CD4-positive, CD25-positive, alpha-beta regulatory T cell (primary cell): Measurements from ENCODE around the gene MZT1. TPM values are rescaled to one million over a fixed set of nuclear protein-coding genes. Genes with fewer than 3 reads are reported as not detected.

Source experiments
- ATAC-seq, 2 donors: fragments of 150-1000 bp; cut with Tn5 transposase; one replicate each; pipeline ENCODE4 v1.10.0; 2021; ENCODE audit warnings: low read depth in 2 of 2, moderate number of reproducible peaks in 2 of 2, moderate library complexity in 1 of 2
- DNase-seq, 3 donors: peaks; one replicate each; pipeline versions ENCODE4 v3.0.0 to v3.0.0-alpha.2; 2012 to 2022; ENCODE audit warnings: mixed read lengths in 1 of 3
- H3K27ac ChIP-seq: one replicate; pipeline ENCODE4 v1.7.0; 2013; ENCODE audit warnings: mild to moderate bottlenecking, low read length; ENCODE audit not compliant: insufficient read depth, poor library complexity, severe bottlenecking
- H3K27me3 ChIP-seq: one replicate; pipeline ENCODE4 v1.7.0; 2013; ENCODE audit warnings: low read length; ENCODE audit not compliant: control insufficient read depth, insufficient read depth
- H3K36me3 ChIP-seq: one replicate; pipeline ENCODE4 v1.7.0; 2013; ENCODE audit warnings: mild to moderate bottlenecking, low read length, moderate library complexity; ENCODE audit not compliant: control insufficient read depth, insufficient read depth
- H3K4me1 ChIP-seq: 2 replicates; pipeline ENCODE4 v1.7.0; 2013; ENCODE audit warnings: mild to moderate bottlenecking, low read length; ENCODE audit not compliant: insufficient read depth, control insufficient read depth, poor library complexity, severe bottlenecking
- H3K4me3 ChIP-seq: one replicate; pipeline ENCODE4 v1.7.0; 2013; ENCODE audit warnings: low read depth, mild to moderate bottlenecking, low read length, moderate library complexity
- H3K9me3 ChIP-seq, 2 experiments: 1 replicate in 1 of 2; 2 replicates in 1 of 2; pipeline ENCODE4 v1.7.0; 2013; ENCODE audit warnings: low read length in 2 of 2, mild to moderate bottlenecking in 1 of 2, moderate library complexity in 1 of 2; ENCODE audit not compliant: control insufficient read depth in 2 of 2
- H3K27ac Mint-ChIP-seq, 3 donors: one replicate each; pipeline ENCODE4 v1.8.0; 2020 to 2022; ENCODE audit warnings: mild to moderate bottlenecking in 3 of 3, mixed read lengths in 3 of 3, moderate library complexity in 2 of 3
- H3K27me3 Mint-ChIP-seq: one replicate; pipeline ENCODE4 v1.8.0; 2022; ENCODE audit warnings: mild to moderate bottlenecking, mixed read lengths
- H3K36me3 Mint-ChIP-seq: one replicate; pipeline ENCODE4 v1.8.0; 2020; ENCODE audit warnings: mixed read lengths
- H3K4me1 Mint-ChIP-seq, 4 donors: one replicate each; pipeline ENCODE4 v1.8.0; 2020 to 2022; ENCODE audit warnings: mixed read lengths in 4 of 4, mild to moderate bottlenecking in 1 of 4
- H3K4me3 Mint-ChIP-seq, 4 donors: one replicate each; pipeline ENCODE4 v1.8.0; 2020 to 2022; ENCODE audit warnings: mild to moderate bottlenecking in 4 of 4, mixed read lengths in 4 of 4, moderate library complexity in 3 of 4
- H3K9me3 Mint-ChIP-seq, 7 donors: one replicate each; pipeline ENCODE4 v1.8.0; 2020 to 2022; ENCODE audit warnings: mixed read lengths in 7 of 7, mild to moderate bottlenecking in 3 of 7, moderate library complexity in 2 of 7
- polyA plus RNA-seq, 4 donors: library from polyadenylated mRNA; unstranded; fragments of 300-500 nt; fragmentation: Illumina TruSeq; gene quantifications; one replicate each; pipeline ENCODE4 v1.2.3, GENCODE V29; 2021
- total RNA-seq: library from RNA; stranded (reverse); gene quantifications from one replicate; pipeline ENCODE4 v1.2.3, GENCODE V29; 2022

The MZT1 gene
- total and polyA plus RNA-seq, 5 donors from 2014 or later: 6.1 to 8.8 (median 7.5) TPM

DNA sequence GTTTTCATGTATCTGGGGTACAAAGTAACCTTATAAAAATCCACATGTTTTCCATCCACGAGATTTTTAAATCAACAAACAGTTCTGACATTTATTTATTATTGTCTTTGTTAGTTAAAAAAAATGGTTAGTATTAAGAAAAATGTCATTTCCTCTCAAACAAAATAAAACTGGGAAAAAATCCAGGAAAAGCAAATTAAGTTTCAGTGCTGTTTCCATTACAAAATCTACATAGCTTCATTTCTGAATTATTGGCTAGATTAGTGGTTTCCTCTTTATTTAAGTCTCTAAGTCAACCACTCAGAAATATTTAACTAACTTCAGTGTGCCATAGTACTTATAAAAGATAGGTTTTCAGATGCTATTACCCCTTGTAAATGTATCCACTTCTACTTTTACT lies 49.1 kb downstream of the MZT1 start:
- Mint-ChIP-seq H3K27ac (no peak overlapping the region), H3K27me3 (no peaks in the 10 kb centered on the region), H3K36me3 (no peaks in the 10 kb centered on the region), H3K4me3 (no peak overlapping the region), H3K9me3 (peaks cover 0 to 7% (median 0%) of the 10 kb centered on the region in 7 donors), H3K4me1 (no peaks in the 10 kb centered on the region)
- Histone ChIP-seq H3K27ac (no peak overlapping the region), H3K36me3 (no peaks in the 10 kb centered on the region), H3K4me1 (no peaks in the 10 kb centered on the region), H3K4me3 (no peak overlapping the region), H3K9me3 (no peaks in the 10 kb centered on the region), H3K27me3 (no peaks in the 10 kb centered on the region)
- ATAC-seq (no peak), DNase-seq (no peak)

GRCh38 chr13:72677431-72677830 lies 50.0 kb downstream of the MZT1 start:
- Mint-ChIP-seq H3K36me3 (no peaks in the 10 kb centered on the region), H3K27me3 (no peaks in the 10 kb centered on the region), H3K4me3 (no peak overlapping the region), H3K27ac (no peak overlapping the region), H3K4me1 (no peaks in the 10 kb centered on the region), H3K9me3 (peaks cover 0 to 7% (median 0%) of the 10 kb centered on the region in 7 donors)
- Histone ChIP-seq H3K4me1 (no peaks in the 10 kb centered on the region), H3K4me3 (no peak overlapping the region), H3K36me3 (no peaks in the 10 kb centered on the region), H3K27ac (no peak overlapping the region), H3K9me3 (no peaks in the 10 kb centered on the region), H3K27me3 (no peaks in the 10 kb centered on the region)
- ATAC-seq (no peak), DNase-seq (no peak)

- Mint-ChIP-seq H3K27ac (no peak overlapping the region), H3K4me3 (no peak overlapping the region), H3K9me3 (peaks cover 0 to 4% (median 0%) of the 10 kb centered on the region in 7 donors), H3K4me1 (no peaks in the 10 kb centered on the region), H3K27me3 (peaks cover 11% of the 10 kb centered on the region), H3K36me3 (no peaks in the 10 kb centered on the region)
- H3K9me3 ChIP-seq: no peaks in the 10 kb centered on the region
- no peak overlapping the region for H3K27ac ChIP-seq
- no peak for DNase-seq
- no peak for ATAC-seq
- no peaks in the 10 kb centered on the region for H3K4me1 ChIP-seq
- no peaks in the 10 kb centered on the region for H3K36me3 ChIP-seq
- H3K4me3 ChIP-seq: no peak overlapping the region
- peaks cover 4% of the 10 kb centered on the region for H3K27me3 ChIP-seq
Observed at GRCh38 chr13:72666391-72666790, 61.0 kb downstream of the MZT1 start.

DNA sequence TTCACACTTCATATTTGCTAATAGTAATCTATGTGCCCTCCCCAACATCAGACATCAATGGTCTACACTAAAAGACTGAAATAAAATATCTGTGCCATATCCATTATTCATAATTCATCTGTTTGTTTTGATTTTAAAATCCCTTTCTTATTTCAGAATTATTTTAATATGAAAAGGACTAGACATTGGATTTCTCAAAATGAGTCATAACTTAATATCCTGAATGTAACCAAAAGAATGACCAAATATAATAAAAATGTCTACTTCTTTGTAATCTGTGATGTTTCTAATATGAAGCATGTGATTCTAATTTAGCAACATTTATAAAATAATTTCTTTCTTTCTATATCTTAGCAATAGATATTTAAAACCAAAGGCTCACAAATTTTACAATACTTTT lies 64.9 kb downstream of the MZT1 start:
- H3K36me3 Mint-ChIP-seq: no peaks in the 10 kb centered on the region
- ATAC-seq (no peak), DNase-seq (no peak)
- no peaks in the 10 kb centered on the region for H3K4me1 ChIP-seq
- no peak overlapping the region for H3K27ac ChIP-seq
- no peak overlapping the region for H3K4me3 ChIP-seq
- no peaks in the 10 kb centered on the region for H3K36me3 ChIP-seq
- H3K27me3 Mint-ChIP-seq: peaks cover 15% of the 10 kb centered on the region
- H3K27me3 ChIP-seq: peaks cover 4% of the 10 kb centered on the region
- H3K27ac Mint-ChIP-seq: no peak overlapping the region
- no peak overlapping the region for H3K4me3 Mint-ChIP-seq
- peaks cover 0 to 2% (median 0%) of the 10 kb centered on the region in 7 donors for H3K9me3 Mint-ChIP-seq
- H3K4me1 Mint-ChIP-seq: no peaks in the 10 kb centered on the region
- H3K9me3 ChIP-seq: no peaks in the 10 kb centered on the region

Other genes starting within 250 kb of the MZT1 start
- gene BORA, start 294 bp upstream of the MZT1 start, total RNA-seq: 7.0 TPM
- 10 to 100 TPM in 3 of 4 donors, 1 to 10 TPM in 1; 9.2 to 13.1 (median 11.4) TPM for gene BORA, start 294 bp upstream of the MZT1 start, polyA plus RNA-seq
- 46.7 TPM for gene DIS3, start 54.3 kb upstream of the MZT1 start, total RNA-seq
- 10 to 100 TPM; 15.1 to 19.3 (median 18.3) TPM for gene DIS3, start 54.3 kb upstream of the MZT1 start, polyA plus RNA-seq
- 34.1 TPM for gene PIBF1, start 54.5 kb upstream of the MZT1 start, total RNA-seq
- 10 to 100 TPM; 13.6 to 21.4 (median 18.5) TPM for gene PIBF1, start 54.5 kb upstream of the MZT1 start, polyA plus RNA-seq